ENCODE results near the gene NXPE4.
"Not testable (repeated sequence)": the region's sequence is repeated elsewhere in the genome, so short reads cannot be mapped to it uniquely, and the experiment has no call there.

The NXPE4 gene

GRCh38 chr11:114595571-114595970 lies at the start of gene NXPE4:
Gene NXPE4 (minus strand): TSS chr11:114595786. CDS start chr11:114594759, 1,027 bp downstream.
- no peak for DNase-seq

- not testable (repeated sequence) for DNase-seq
Measured at GRCh38 chr11:114639440-114639839, 43.9 kb upstream of the NXPE4 start.

GRCh38 chr11:114631445-114631965 lies 35.9 kb upstream of the NXPE4 start:
- DNase-seq, result not testable (repeated sequence)

GRCh38 chr11:114625294-114625693 lies 29.7 kb upstream of the NXPE4 start:
- DNase-seq, result no peak

- DNase-seq, result no peak
Measured at GRCh38 chr11:114624455-114625207, 29.0 kb upstream of the NXPE4 start.

GRCh38 chr11:114623720-114624119 lies 28.1 kb upstream of the NXPE4 start:
- DNase-seq, result no peak

GRCh38 chr11:114622858-114623257 lies 27.3 kb upstream of the NXPE4 start:
- no peak for DNase-seq

GRCh38 chr11:114621950-114622809 lies 26.6 kb upstream of the NXPE4 start:
- DNase-seq, result no peak

- no peak for DNase-seq
Measured at GRCh38 chr11:114621072-114621471, 25.5 kb upstream of the NXPE4 start.

DNA sequence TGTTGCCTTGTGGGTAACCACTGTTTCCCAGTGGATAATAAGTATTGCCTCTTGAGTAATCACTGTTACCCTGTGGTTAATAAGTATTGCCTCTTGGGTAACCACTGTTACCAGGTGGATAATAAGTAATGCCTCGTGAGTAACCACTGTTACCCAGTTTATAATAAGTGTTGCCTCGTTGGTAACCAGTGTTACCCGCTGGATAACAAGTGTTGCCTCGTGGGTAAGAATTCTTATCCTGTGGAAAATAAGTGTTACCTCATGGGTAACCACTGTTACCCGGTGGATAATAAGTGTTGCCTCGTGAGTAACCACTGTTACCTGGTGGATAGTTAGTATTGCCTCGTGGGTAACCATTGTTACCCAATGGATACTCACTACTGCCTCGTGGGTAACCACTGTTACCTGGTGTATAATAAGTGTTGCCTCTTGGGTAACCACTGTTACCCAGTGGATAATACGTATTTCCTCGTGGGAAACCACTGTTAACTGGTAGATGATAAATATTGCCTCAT lies 24.1 kb upstream of the NXPE4 start:
- no peak for DNase-seq

DNA sequence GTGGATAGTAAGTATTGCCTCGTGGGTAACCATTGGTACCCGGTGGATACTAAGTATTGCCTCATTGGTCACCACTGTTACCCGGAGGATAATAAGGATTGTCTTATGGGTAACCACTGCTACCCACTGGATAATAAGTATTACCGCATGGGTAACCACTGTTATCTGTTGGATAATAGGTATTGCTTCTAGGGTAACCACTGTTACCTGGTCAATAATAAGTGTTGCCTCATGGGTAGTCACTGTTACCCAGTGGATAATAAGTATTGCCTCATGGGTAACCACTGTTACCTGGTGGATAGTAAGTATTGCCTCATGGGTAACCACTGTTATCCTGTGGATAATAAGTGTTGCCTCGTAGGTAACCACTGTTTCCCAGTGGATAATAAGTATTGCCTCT lies 22.6 kb upstream of the NXPE4 start:
- DNase-seq, result no peak

GRCh38 chr11:114617157-114618124 lies 21.9 kb upstream of the NXPE4 start:
- DNase-seq, result no peak

GRCh38 chr11:114616516-114616915 lies 20.9 kb upstream of the NXPE4 start:
- DNase-seq, result no peak

DNA sequence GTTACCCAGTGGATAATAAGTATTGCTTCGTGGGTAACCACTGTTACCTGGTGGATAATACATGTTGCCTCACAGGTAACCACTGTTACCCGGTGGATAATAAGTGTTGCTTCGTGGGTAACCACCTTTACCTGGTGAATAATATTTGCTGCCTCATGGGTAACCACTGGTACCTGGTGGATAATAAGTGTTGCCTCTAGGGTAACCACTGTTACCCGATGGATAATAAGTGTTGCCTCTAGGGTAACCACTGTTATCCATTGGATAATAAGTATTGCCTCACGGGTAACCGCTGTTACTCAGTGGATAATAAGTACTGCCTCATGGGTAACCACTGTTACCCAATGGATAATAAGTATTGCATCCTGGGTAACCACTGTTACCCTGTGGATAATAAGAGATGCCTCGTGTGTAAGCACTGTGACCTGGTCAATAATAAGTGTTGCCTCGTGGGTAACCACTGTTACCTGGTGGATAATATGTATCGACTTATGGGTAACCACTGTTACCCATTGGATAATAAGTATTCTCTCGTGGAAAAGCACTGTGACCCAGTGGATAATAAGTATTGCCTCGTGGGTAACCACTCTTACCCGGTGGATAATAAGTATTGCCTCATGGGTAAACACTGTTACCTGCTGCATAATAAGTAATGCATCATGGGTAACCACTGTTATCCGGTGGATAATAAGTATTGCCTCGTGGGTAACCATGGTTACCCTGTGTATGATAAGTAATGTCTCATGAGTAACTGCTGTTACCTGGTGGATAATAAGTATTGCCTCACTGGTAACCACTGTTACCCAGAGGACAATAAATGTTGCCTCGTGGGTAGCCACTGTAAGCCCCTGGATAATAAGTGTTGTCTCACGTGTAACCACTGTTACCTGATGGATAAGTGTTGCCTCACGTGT lies 20.1 kb upstream of the NXPE4 start:
- DNase-seq, result no peak

GRCh38 chr11:114614127-114614720 lies 18.6 kb upstream of the NXPE4 start:
- no peak for DNase-seq

- not testable (repeated sequence) for DNase-seq
Measured at GRCh38 chr11:114613094-114613493, 17.5 kb upstream of the NXPE4 start.

DNA sequence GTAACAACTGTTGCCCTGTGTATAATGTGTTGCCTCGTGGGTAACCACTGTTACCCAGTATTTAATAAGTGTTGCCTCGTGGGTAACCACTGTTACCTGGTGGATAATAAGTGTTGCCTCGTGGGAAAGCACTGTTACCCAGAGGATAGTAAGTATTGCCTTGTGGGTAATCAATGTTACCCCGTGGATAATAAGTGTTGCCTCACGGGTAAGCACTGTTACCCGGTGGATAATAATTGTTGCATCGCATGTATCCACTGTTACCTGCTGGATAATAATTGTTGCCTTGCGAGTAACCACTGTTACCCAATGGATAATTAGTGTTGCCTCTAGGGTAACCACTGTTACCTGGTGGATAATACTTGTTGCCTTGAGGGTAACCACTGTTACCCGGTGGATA lies 17.1 kb upstream of the NXPE4 start:
- no peak for DNase-seq

GRCh38 chr11:114612199-114612598 lies 16.6 kb upstream of the NXPE4 start:
- DNase-seq, result not testable (repeated sequence)

- DNase-seq, result no peak
Measured at GRCh38 chr11:114610984-114611944, 15.7 kb upstream of the NXPE4 start.

DNA sequence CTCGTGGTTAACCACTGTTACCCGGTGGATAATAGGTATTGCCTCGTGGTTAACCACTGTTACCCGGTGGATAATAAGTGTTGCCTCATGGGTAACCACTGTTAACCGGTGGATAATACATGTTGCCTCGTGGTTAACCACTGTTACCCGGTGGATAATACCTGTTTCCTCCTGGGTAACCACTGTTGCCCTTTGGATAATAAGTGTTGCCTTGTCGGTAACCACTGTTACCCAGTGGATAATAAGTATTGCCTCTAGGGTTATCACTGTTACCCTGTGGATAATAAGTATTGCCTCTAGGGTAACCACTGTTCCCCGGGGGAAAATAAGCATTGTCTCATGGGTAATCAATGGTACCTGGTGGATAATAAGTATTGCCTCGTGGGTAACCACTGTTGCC lies 15.0 kb upstream of the NXPE4 start:
- no peak for DNase-seq

Data from CD4-positive, alpha-beta T cell treated with Interleukin-21 for 1 hour (primary cell).